ENCODE measurements around the gene UGGT1.
A peak's percentile ranks its signal among the peaks of the same experiment; 100 is the strongest.

UGGT1 gene

DNA sequence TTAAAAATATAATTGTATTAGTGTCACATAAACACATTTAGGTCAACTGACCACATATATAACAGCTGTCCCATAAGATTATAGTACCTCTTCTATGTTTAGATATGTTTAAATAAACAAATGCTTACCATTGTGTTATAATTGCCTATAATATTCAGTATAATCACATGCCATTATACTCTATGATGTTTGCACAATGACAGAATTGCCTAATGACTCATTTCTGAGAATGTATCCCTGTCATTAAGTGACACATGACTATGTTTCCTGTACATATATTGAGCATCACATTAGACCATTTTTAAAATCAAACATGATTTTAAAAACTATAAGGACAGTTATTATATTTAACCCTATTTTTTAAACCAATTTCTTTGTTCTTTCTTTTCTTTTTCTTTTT lies 137.9 kb downstream of the UGGT1 start:
- peak in 1 of 5 experiments; percentile 4 for DNase-seq

DNA sequence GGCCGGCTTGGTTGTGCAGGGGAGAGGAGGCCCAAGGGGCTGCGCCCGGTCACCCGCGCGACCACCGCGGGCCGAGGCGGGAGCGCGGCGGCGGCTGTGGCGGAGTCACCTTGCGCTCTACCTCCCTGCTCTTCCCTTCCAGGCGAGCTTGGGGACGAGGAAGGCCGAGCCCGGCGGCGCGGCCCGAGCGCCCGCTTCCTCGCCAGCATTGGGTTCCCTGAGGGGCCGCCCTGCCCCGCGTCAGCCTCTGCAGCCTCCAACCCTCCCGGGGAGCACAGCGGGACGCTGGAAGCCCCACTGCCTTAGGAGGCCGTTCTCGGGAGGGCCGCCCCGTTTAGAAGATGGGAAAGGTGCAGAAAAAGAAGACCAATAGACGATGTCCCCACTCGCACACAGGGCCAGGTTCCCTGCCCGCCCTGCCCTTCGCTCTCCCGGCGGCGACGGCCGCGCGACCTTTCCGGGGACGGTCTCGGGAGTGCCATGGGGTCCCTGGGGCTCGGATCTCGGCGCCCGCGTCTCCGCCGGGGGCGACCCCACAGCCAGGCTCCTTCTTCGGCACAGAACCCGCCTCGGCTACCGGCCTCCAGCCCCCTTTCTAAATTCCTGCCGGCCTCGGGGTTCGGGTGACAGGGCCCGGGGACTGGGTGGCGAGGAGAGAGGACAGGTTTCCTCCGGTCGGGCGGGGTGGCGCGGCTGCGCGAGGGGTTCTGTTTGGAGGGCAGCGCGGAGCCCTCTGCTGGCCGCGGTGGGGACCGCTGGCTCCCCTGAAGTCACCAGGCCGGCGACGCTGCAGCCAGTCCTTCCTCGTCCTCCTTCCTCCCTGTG lies 142.2 kb downstream of the UGGT1 start:
- peak; percentile 52 to 84 (median 68) for DNase-seq

- no peak for DNase-seq
Measured at GRCh38 chr2:128233790-128234395, 142.9 kb downstream of the UGGT1 start.

DNA sequence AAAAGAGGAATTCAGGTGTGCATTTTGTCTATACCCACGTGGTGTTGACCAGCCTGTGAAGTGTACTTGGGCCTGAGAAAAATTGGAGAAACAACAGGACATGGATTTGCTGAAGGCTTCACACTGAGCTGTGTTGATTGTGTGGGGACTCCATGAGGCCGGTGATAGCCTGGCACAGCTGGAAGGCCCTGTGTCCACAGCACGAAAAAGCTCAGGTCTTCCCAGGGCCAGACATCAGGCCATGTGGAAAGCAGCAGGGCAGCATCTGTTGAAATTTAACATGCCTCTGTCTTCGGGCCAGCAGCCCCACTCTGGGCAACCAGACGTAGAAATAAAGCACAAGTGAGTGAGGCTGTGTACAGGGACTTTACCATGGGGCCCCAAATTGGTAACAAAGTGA lies 143.6 kb downstream of the UGGT1 start:
- DNase-seq: no peak

DNA sequence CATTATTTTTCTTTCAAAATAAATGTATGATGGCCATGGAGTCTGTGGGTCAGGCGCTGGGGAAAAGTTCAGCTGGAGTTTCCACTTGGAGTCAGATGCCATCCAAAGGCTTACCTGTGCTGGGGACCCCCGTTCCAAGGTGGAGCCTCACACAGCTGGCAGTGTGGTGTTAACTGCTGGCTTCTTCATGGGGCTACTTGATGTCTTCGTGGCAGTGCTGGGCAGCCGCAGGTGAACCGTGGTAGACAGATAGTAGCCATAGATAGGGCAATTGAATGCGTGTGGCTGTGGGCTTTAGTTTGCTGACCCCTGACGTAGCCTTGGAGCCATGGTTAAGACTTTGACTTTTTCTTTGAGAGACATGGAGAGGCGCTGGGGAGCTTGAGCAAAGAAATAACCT lies 144.6 kb downstream of the UGGT1 start:
- no peak for DNase-seq

DNA sequence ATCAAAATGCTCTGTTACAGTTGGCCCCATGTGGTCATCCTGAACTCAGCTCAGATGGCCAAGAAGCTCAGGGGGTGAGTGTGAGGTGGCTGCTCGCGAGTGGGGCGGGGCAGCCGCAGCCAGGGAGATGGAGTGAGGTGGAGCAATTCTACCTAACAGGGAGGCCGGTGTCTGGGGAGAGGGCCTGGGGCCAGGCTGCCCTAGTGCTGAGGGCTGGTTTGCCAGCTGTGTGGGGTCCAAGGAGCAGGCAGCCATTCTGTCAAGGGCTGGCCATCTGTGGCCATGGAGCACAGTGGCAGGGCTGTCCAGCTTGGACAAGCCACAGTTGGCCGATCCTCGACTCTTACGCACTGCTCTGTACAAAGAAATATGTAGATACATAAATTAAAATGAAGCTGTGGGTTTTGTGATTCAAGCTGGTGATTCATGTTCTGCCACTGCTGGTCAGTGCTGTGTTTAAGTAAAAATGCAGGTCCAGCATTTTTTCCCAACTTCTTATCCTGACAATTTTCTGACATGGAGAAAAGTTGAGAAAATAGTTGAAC lies 145.6 kb downstream of the UGGT1 start:
- no peak for DNase-seq

DNA sequence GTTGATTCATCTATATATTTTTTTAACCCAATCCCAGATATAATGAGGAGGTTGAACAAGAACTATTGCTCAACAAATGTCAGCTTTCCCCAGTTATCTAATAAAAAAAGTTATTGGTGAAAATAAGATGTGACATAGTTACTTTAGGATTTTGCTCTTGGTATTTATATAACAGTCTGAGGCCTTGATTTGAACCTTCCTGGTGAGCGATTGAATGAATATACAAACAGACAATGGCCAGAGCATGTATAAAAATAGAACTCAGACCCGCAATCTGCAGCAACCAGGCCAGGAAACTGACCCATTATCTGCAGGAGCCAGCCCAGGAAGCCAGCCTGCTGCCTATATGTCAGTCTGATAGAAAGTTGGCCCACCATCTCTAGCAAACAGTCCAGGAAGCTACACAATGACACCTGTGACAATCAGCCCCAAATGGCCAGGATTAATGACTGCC lies 146.1 kb downstream of the UGGT1 start:
- no peak for DNase-seq

DNA sequence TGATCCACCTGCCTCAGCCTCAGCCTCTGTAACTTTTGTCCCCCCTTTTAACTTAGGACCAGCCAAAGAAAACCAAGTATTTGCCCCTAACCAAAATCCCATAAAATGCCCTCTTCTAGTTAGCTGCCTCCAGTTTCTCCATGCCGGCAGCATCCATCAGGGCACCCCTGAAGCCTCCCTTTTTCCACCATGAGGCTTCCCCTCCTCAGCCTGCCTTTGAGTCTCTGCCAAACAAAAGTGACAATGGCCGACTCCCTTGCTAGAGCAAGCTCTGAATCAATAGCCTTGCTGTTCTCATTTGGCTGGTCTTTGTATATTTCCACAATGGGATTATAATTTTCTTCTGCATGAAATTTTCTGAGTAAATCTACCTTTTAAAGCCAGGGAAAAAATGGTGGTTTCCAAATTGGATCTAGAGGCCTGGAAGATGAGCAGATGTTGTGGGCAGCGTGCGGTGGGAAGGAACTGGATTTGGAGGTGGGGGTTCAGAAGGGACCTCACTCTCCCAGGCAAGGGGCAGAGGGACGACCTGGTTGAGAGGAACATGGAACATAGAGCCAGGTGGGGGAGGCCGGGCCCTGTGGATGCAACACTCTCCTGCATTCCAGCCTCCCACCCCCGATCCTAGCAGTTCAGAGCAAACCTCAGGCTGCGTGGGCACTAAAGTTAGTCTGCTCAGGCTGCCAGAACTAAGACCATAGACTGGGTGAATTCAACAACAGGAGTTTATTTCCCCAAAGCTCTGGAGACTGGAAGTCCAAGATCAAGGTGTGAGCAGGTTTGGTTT lies 147.1 kb downstream of the UGGT1 start:
- DNase-seq: no peak

DNA sequence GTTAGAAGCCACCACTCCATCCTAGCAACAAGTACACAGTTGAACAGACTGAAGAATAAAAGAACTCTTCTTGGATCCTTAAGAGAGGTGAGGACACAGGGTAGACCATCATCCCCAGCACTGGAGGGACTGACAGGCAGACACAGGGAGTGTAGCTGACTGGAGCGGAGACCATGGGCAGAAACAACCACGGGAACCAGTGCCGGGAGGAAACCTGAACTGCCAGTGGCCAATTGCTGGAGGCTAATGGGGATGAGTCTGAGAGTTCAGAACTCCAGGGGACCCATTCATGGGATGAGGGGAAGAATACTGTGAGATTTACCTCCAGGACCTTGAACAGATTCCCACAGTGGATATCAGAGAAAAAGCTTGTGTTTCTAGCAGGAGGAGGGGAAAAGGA lies 150.9 kb downstream of the UGGT1 start:
- DNase-seq: no peak

All from T-helper 2 cell (primary cell).